Suprapubic skin (tissue), 4 donors: ENCODE data around the gene PITX3. TPM values are rescaled to one million over a fixed set of nuclear protein-coding genes. Genes with fewer than 3 reads are reported as not detected.

Experiments
- DNase-seq, 2 donors: peaks; one replicate each; pipeline ENCODE4 v3.0.0-alpha.2; 2019; ENCODE audit warnings: low spot score in 2 of 2
- H3K27ac ChIP-seq: fragments of 200-600 bp; sonication (generic); one replicate; pipeline ENCODE4 v1.5.1; 2019
- H3K27me3 ChIP-seq: fragments of 200-600 bp; sonication (generic); one replicate; pipeline ENCODE4 v1.5.1; 2019
- H3K36me3 ChIP-seq: fragments of 200-600 bp; sonication (generic); one replicate; pipeline ENCODE4 v1.5.1; 2019
- H3K4me1 ChIP-seq: fragments of 200-600 bp; sonication (generic); one replicate; pipeline ENCODE4 v1.5.1; 2019
- H3K4me3 ChIP-seq: fragments of 200-600 bp; sonication (generic); one replicate; pipeline ENCODE4 v1.5.1; 2019; ENCODE audit warnings: mild to moderate bottlenecking
- H3K9me3 ChIP-seq: fragments of 200-600 bp; sonication (generic); one replicate; pipeline ENCODE4 v1.5.1; 2019
- CTCF ChIP-seq, 2 donors: fragments of 200-600 bp in 1 of 2; fragments of 450-650 bp in 1 of 2; sonication (generic) in 1 of 2; IDR thresholded peaks; one replicate each; pipeline ENCODE4 v1.5.1; 2016 to 2019; ENCODE audit warnings: antibody characterized with exemption in 2 of 2, mild to moderate bottlenecking in 1 of 2, moderate library complexity in 1 of 2
- EP300 ChIP-seq: sonication (generic); formaldehyde crosslinking; IDR thresholded peaks from one replicate; pipeline ENCODE4 v1.6.1; 2017; ENCODE audit warnings: antibody characterized with exemption
- POLR2A ChIP-seq, 2 donors: fragments of 450-650 bp; IDR thresholded peaks; one replicate each; pipeline ENCODE4 v1.6.1; 2017; ENCODE audit warnings: antibody characterized with exemption in 2 of 2, mild to moderate bottlenecking in 2 of 2, moderate library complexity in 2 of 2
- POLR2AphosphoS5 ChIP-seq, 3 donors: sonication (generic); formaldehyde crosslinking; IDR thresholded peaks; one replicate each; pipeline ENCODE4 v1.6.1; 2017; ENCODE audit warnings: antibody characterized with exemption in 3 of 3
- WGBS: methylation state at CpG from one replicate; pipeline ENCODE4 v1.1.5; 2018; 5-methylcytosine and 5-hydroxymethylcytosine counted together
- total RNA-seq, 4 donors: library from RNA; depleted of rRNA; stranded (reverse); fragments of >200 nt; gene quantifications; one replicate each; pipeline ENCODE4 v1.1.0, GENCODE V29; 2016

PITX3 gene
- total RNA-seq, result not detected

- H3K9me3 ChIP-seq, result no peaks in the 10 kb centered on the region
- no peaks in the 10 kb centered on the region for H3K27me3 ChIP-seq
- WGBS, result 2% methylated on average over 22 of the region's 57 CpGs
- peak; percentile 96 for DNase-seq
- peak within 1 kb of the TSS; percentile 59 for H3K4me3 ChIP-seq
- TF ChIP-seq CTCF (IDR thresholded peaks at IDR 0.05) (no peak), POLR2AphosphoS5 (IDR thresholded peaks at IDR 0.05) (peak in 1 of 3 donors; percentile 41)
- H3K27ac ChIP-seq, result no peak within 1 kb of the TSS
- H3K4me1 ChIP-seq, result peaks cover 32% of the 10 kb centered on the region
- no peaks in the 10 kb centered on the region for H3K36me3 ChIP-seq
These were observed at the start of gene PITX3 for GRCh38 chr10:102241444-102242117. PITX3 (minus strand) TSS chr10:102241512; CDS start chr10:102232080, 9,432 bp downstream.

- no peak for DNase-seq
- Histone ChIP-seq H3K27ac (no peak overlapping the region), H3K36me3 (no peaks in the 10 kb centered on the region), H3K4me1 (peaks cover 24% of the 10 kb centered on the region), H3K27me3 (no peaks in the 10 kb centered on the region), H3K9me3 (no peaks in the 10 kb centered on the region), H3K4me3 (no peak overlapping the region)
- TF ChIP-seq EP300, result no peak
- TF ChIP-seq CTCF (IDR thresholded peaks at IDR 0.05), result no peak
- TF ChIP-seq POLR2AphosphoS5 (IDR thresholded peaks at IDR 0.05), result no peak
- no peak for TF ChIP-seq POLR2A (IDR thresholded peaks at IDR 0.05)
- 91% methylated on average over 3 of the region's 3 CpGs for WGBS
These were observed 48.5 kb upstream of the PITX3 start for GRCh38 chr10:102289840-102290239.

DNA sequence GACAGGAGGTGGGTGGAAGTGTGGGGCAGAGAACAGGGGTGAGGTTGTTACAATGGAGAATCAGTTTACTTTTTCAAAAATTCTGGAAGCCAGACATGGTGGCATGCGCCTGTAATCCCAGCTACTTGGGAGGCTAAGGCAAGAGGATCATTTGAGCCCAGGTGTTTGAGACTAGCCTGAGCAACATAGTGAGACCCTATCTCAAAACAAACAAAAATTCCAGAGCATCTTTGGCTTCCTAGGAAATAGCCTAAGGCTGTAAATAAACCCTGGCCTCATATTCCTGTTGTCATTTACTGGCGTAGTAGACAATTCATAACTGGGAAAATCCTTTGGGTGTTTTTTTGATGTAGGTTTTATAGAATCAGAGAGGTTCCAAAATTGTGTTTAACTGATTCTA lies 48.0 kb upstream of the PITX3 start:
- 93% methylated on average over 2 of the region's 2 CpGs for WGBS
- H3K4me3 ChIP-seq, result no peak overlapping the region
- no peak for TF ChIP-seq CTCF (IDR thresholded peaks at IDR 0.05)
- no peak for TF ChIP-seq EP300
- H3K4me1 ChIP-seq, result peaks cover 27% of the 10 kb centered on the region
- H3K36me3 ChIP-seq, result no peaks in the 10 kb centered on the region
- H3K27ac ChIP-seq, result no peak overlapping the region
- no peaks in the 10 kb centered on the region for H3K27me3 ChIP-seq
- no peak for DNase-seq
- no peaks in the 10 kb centered on the region for H3K9me3 ChIP-seq

DNA sequence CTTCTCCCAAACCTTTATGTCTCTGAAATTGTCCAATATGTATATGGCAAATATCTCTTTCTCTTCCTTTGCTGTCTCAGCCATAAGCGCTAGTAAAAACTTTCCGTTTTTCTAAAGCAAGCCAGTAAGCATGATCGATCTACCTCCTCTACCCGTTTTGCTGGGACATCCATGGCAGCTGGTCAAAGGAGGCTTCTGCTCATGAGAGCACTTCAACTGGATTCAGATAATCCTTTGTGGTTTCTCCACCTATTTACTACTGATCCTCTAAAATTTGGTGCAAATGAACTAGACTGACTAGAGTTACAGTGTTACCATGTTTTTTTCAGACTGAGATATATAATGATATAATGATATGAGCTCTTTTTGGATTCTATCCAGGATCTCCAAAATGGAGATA lies 46.7 kb upstream of the PITX3 start:
- H3K27ac ChIP-seq, result no peak overlapping the region
- no peak overlapping the region for H3K4me3 ChIP-seq
- 90% methylated on average over 4 of the region's 4 CpGs for WGBS
- H3K36me3 ChIP-seq, result no peaks in the 10 kb centered on the region
- no peaks in the 10 kb centered on the region for H3K27me3 ChIP-seq
- DNase-seq, result no peak
- H3K9me3 ChIP-seq, result no peaks in the 10 kb centered on the region
- TF ChIP-seq EP300 (no peak), POLR2A (IDR thresholded peaks at IDR 0.05) (no peak), CTCF (IDR thresholded peaks at IDR 0.05) (no peak), POLR2AphosphoS5 (IDR thresholded peaks at IDR 0.05) (no peak)
- peaks cover 35% of the 10 kb centered on the region for H3K4me1 ChIP-seq

- H3K4me1 ChIP-seq, result peaks cover 40% of the 10 kb centered on the region
- no peaks in the 10 kb centered on the region for H3K27me3 ChIP-seq
- no peak for TF ChIP-seq POLR2AphosphoS5 (IDR thresholded peaks at IDR 0.05)
- no peak for TF ChIP-seq POLR2A (IDR thresholded peaks at IDR 0.05)
- TF ChIP-seq EP300, result no peak
- TF ChIP-seq CTCF (IDR thresholded peaks at IDR 0.05), result no peak
- DNase-seq, result no peak
- no peak overlapping the region for H3K4me3 ChIP-seq
- no peaks in the 10 kb centered on the region for H3K36me3 ChIP-seq
- no peak overlapping the region for H3K27ac ChIP-seq
- H3K9me3 ChIP-seq, result no peaks in the 10 kb centered on the region
These were observed 46.2 kb upstream of the PITX3 start for GRCh38 chr10:102287538-102287937.
